SK-N-SH treated with all-trans-retinoic acid at 6 μM for 48 hours (cell line): ENCODE data around the gene FHIT.
A peak's percentile ranks its signal among the peaks of the same experiment; 100 is the strongest.

Source experiments
- ATAC-seq: fragments of 200-7000 bp; cut with Tn5 transposase; 3 replicates; pipeline ENCODE4 v1.9.1; 2020; ENCODE audit warnings: mild to moderate bottlenecking, moderate library complexity
- ARNTL ChIP-seq: fragments of 450-650 bp; formaldehyde crosslinking; IDR thresholded peaks from 2 replicates; pipeline ENCODE4 v1.5.0; 2020; ENCODE audit warnings: low read depth, mild to moderate bottlenecking, moderate library complexity, borderline replicate concordance
- BACH2 ChIP-seq: fragments of 250-450 bp; sonication (Bioruptor Pico); IDR thresholded peaks from 2 replicates; pipeline ENCODE4 v1.9.0; 2021; ENCODE audit warnings: mild to moderate bottlenecking, borderline replicate concordance
- CSDC2 ChIP-seq: fragments of 250-450 bp; sonication (Bioruptor Pico); IDR thresholded peaks from 2 replicates; pipeline ENCODE4 v1.5.0; 2020; ENCODE audit warnings: mild to moderate bottlenecking, moderate library complexity
- ESRRG ChIP-seq: fragments of 250-450 bp; sonication (Bioruptor Pico); IDR thresholded peaks from 2 replicates; pipeline ENCODE4 v1.6.1; 2021; ENCODE audit warnings: mild to moderate bottlenecking
- ISL1 ChIP-seq: fragments of 250-450 bp; sonication (Bioruptor Pico); IDR thresholded peaks from 2 replicates; pipeline ENCODE4 v2.1.2; 2022; ENCODE audit warnings: mild to moderate bottlenecking, moderate library complexity
- OSR1 ChIP-seq: fragments of 250-450 bp; sonication (Bioruptor Pico); IDR thresholded peaks from 2 replicates; pipeline ENCODE4 v1.8.0; 2022; ENCODE audit warnings: moderate library complexity, mild to moderate bottlenecking, inconsistent platforms
- RARB ChIP-seq: fragments of 250-450 bp; sonication (Bioruptor Pico); IDR thresholded peaks from 2 replicates; pipeline ENCODE4 v1.8.0; 2021; ENCODE audit warnings: mild to moderate bottlenecking, moderate library complexity
- SNAI2 ChIP-seq: fragments of 250-450 bp; sonication (Bioruptor Pico); IDR thresholded peaks from 2 replicates; pipeline ENCODE4 v1.5.0; 2020; ENCODE audit warnings: mild to moderate bottlenecking, moderate library complexity
- TCF4 ChIP-seq: fragments of 250-450 bp; sonication (Bioruptor Pico); IDR thresholded peaks from 2 replicates; pipeline ENCODE4 v1.8.0; 2021; ENCODE audit warnings: mild to moderate bottlenecking, moderate library complexity, borderline replicate concordance
- TOX ChIP-seq: fragments of 250-450 bp; sonication (Bioruptor Pico); IDR thresholded peaks from 2 replicates; pipeline ENCODE4 v1.8.0; 2021; ENCODE audit warnings: mild to moderate bottlenecking, moderate library complexity, borderline replicate concordance
- ZC3H10 ChIP-seq: fragments of 250-450 bp; sonication (Bioruptor Pico); IDR thresholded peaks from 2 replicates; pipeline ENCODE4 v1.5.1; 2021; ENCODE audit warnings: mild to moderate bottlenecking, moderate library complexity
- ZFP3 ChIP-seq: fragments of 250-450 bp; sonication (Bioruptor Pico); IDR thresholded peaks from 2 replicates; pipeline ENCODE4 v1.5.0; 2020; ENCODE audit warnings: mild to moderate bottlenecking, moderate library complexity
- ZFP30 ChIP-seq: fragments of 450-650 bp; formaldehyde crosslinking; IDR thresholded peaks from 2 replicates; pipeline ENCODE4 v1.5.0; 2022; ENCODE audit warnings: mild to moderate bottlenecking, moderate library complexity
- ZNF565 ChIP-seq: fragments of 450-650 bp; formaldehyde crosslinking; conservative IDR thresholded peaks from 2 replicates; pipeline ENCODE4 v1.5.0; 2020; ENCODE audit warnings: low read depth, mild to moderate bottlenecking, moderate library complexity
- ZNF8 ChIP-seq: fragments of 450-650 bp; formaldehyde crosslinking; IDR thresholded peaks from 2 replicates; pipeline ENCODE4 v1.5.0; 2020; ENCODE audit warnings: mild to moderate bottlenecking, moderate library complexity
- TF ChIP-seq, protein P1 (sequence below): fragments of 250-450 bp; sonication (Bioruptor Pico); IDR thresholded peaks from 2 replicates; pipeline ENCODE4 v1.5.0; 2020; ENCODE audit warnings: mild to moderate bottlenecking, moderate library complexity
- TF ChIP-seq, protein P2 (sequence below): fragments of 250-450 bp; sonication (Bioruptor Pico); IDR thresholded peaks from 2 replicates; pipeline ENCODE4 v1.8.0; 2021; ENCODE audit warnings: low read depth, mild to moderate bottlenecking, moderate library complexity, borderline replicate concordance
- TF ChIP-seq, protein P3 (sequence below): fragments of 250-450 bp; sonication (Bioruptor Pico); IDR thresholded peaks from 2 replicates; pipeline ENCODE4 v1.5.1; 2020; ENCODE audit warnings: low read depth, mild to moderate bottlenecking, moderate library complexity
- TF ChIP-seq, protein P4 (sequence below): fragments of 250-450 bp; sonication (Bioruptor Pico); IDR thresholded peaks from 2 replicates; pipeline ENCODE4 v1.8.0; 2020; ENCODE audit warnings: mild to moderate bottlenecking, moderate library complexity, borderline replicate concordance

FHIT gene

DNA sequence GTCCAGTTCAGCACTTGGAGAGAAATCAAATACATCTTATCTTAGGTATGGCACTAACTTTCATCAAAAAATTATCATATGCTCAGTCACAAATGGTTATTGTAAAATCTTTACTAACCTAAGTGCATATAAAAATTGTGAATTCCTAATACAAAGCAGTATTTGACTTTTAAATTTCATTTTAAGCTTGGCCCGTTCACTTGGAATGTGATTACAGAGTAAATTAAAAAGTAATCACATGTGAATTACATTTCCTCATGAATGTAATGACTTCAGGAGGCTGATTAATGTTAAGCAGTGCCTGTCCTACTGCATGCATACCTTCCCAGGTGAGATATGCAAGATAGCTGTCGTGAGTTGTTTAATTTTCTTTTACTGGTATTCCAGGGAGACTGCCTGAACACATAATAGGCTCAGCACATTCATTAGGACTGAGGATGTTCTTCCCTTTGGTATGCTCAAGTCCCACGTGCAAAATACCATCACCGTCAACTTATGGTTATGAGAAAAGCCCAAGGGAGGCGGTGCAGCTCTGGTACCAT is 1053.0 kb downstream of the FHIT start:
- TF ChIP-seq RARB (CRISPR knock-in tag): no peak
- peak; percentile 91 for TF ChIP-seq ISL1 (CRISPR knock-in tag)
- peak; percentile 25; the same call in 1 of the 2 replicates for TF ChIP-seq ZNF8 (CRISPR knock-in tag)
- TF ChIP-seq, protein P1, sequence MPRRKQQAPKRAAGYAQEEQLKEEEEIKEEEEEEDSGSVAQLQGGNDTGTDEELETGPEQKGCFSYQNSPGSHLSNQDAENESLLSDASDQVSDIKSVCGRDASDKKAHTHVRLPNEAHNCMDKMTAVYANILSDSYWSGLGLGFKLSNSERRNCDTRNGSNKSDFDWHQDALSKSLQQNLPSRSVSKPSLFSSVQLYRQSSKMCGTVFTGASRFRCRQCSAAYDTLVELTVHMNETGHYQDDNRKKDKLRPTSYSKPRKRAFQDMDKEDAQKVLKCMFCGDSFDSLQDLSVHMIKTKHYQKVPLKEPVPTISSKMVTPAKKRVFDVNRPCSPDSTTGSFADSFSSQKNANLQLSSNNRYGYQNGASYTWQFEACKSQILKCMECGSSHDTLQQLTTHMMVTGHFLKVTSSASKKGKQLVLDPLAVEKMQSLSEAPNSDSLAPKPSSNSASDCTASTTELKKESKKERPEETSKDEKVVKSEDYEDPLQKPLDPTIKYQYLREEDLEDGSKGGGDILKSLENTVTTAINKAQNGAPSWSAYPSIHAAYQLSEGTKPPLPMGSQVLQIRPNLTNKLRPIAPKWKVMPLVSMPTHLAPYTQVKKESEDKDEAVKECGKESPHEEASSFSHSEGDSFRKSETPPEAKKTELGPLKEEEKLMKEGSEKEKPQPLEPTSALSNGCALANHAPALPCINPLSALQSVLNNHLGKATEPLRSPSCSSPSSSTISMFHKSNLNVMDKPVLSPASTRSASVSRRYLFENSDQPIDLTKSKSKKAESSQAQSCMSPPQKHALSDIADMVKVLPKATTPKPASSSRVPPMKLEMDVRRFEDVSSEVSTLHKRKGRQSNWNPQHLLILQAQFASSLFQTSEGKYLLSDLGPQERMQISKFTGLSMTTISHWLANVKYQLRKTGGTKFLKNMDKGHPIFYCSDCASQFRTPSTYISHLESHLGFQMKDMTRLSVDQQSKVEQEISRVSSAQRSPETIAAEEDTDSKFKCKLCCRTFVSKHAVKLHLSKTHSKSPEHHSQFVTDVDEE: peak; percentile 43; the same call in 1 of the 2 replicates

DNA sequence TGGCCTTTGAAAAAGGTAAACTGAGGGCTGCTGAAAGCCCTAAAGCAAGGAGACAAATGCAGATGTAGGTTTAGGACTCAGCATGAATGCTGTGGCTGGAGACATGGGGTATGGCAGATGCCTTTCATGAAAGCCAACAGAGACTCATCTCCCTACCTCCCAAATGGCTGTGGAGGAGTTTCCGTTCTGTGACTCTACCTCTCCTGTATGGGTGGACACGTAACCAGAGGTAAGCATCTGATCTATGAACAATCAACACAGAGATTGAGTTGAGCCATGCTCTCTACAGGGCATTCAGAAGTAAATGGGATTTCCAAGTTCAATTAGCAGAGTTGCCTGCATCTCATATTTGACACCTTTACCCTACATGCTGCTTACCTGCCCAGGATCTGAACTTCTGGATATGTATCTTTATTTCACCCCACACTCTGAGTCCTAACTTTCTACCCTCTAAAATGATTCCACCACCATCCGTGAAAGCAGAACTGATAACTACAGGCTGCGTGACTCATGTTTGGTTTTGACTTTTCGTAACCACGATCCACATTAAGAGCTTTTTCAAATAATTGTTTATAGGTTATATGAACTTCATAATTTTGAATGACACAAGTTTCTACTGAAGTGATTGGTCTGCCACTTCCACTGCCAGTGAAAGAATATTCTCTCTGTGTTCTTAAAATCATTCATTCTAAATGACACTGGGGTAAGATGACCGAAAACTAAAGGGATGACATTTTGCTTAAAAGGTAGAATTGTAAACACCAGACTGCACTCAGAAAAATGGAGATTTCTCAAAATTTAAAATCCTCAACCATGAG is 1058.7 kb downstream of the FHIT start:
- no peak for ATAC-seq
- TF ChIP-seq, protein P2, sequence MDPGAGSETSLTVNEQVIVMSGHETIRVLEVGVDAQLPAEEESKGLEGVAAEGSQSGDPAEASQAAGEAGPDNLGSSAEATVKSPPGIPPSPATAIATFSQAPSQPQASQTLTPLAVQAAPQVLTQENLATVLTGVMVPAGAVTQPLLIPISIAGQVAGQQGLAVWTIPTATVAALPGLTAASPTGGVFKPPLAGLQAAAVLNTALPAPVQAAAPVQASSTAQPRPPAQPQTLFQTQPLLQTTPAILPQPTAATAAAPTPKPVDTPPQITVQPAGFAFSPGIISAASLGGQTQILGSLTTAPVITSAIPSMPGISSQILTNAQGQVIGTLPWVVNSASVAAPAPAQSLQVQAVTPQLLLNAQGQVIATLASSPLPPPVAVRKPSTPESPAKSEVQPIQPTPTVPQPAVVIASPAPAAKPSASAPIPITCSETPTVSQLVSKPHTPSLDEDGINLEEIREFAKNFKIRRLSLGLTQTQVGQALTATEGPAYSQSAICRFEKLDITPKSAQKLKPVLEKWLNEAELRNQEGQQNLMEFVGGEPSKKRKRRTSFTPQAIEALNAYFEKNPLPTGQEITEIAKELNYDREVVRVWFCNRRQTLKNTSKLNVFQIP (CRISPR knock-in tag): no peak
- no peak for TF ChIP-seq TOX (CRISPR knock-in tag)
- TF ChIP-seq ARNTL (CRISPR knock-in tag): no peak
- no peak for TF ChIP-seq ESRRG (CRISPR knock-in tag)
- TF ChIP-seq ZC3H10: no peak
- TF ChIP-seq TCF4: no peak
- TF ChIP-seq, protein P3, sequence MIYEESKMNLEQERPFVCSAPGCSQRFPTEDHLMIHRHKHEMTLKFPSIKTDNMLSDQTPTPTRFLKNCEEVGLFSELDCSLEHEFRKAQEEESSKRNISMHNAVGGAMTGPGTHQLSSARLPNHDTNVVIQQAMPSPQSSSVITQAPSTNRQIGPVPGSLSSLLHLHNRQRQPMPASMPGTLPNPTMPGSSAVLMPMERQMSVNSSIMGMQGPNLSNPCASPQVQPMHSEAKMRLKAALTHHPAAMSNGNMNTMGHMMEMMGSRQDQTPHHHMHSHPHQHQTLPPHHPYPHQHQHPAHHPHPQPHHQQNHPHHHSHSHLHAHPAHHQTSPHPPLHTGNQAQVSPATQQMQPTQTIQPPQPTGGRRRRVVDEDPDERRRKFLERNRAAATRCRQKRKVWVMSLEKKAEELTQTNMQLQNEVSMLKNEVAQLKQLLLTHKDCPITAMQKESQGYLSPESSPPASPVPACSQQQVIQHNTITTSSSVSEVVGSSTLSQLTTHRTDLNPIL: no peak
- TF ChIP-seq, protein P4, sequence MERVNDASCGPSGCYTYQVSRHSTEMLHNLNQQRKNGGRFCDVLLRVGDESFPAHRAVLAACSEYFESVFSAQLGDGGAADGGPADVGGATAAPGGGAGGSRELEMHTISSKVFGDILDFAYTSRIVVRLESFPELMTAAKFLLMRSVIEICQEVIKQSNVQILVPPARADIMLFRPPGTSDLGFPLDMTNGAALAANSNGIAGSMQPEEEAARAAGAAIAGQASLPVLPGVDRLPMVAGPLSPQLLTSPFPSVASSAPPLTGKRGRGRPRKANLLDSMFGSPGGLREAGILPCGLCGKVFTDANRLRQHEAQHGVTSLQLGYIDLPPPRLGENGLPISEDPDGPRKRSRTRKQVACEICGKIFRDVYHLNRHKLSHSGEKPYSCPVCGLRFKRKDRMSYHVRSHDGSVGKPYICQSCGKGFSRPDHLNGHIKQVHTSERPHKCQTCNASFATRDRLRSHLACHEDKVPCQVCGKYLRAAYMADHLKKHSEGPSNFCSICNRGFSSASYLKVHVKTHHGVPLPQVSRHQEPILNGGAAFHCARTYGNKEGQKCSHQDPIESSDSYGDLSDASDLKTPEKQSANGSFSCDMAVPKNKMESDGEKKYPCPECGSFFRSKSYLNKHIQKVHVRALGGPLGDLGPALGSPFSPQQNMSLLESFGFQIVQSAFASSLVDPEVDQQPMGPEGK: no peak
- no peak for TF ChIP-seq CSDC2 (CRISPR knock-in tag)
- TF ChIP-seq SNAI2 (CRISPR knock-in tag): no peak
- no peak for TF ChIP-seq ZNF565 (CRISPR knock-in tag)
- TF ChIP-seq ZFP3: no peak
- TF ChIP-seq BACH2 (CRISPR knock-in tag): no peak
- no peak for TF ChIP-seq OSR1
- TF ChIP-seq, protein P1: no peak
- TF ChIP-seq ISL1 (CRISPR knock-in tag): no peak

More for the DNA sequence above, 1053.0 kb downstream of the FHIT start:
- no peak for ATAC-seq

DNA sequence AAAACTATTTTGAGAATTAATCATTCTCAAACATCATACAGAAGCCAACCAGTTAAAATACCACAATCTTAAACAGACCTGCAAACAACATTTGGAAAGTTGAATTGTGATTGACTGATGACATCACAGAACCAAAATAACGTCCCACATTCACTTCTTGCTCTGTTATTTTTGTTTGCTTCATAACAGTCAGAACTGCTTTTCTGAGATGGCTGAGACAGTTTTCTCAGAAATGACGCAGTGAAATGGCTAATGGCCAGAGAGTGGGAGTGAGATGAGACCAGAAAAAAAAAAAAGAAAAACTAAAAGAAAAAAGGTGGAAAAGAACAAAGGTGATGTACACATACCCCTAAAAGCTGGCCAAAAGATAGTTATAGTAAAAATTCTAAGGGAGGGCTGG is 1061.2 kb downstream of the FHIT start:
- ATAC-seq: no peak
- TF ChIP-seq ARNTL (CRISPR knock-in tag): no peak
- no peak for TF ChIP-seq ESRRG (CRISPR knock-in tag)
- no peak for TF ChIP-seq SNAI2 (CRISPR knock-in tag)
- no peak for TF ChIP-seq RARB (CRISPR knock-in tag)
- TF ChIP-seq BACH2 (CRISPR knock-in tag): no peak
- TF ChIP-seq, protein P1: no peak
- TF ChIP-seq, protein P3: no peak
- TF ChIP-seq CSDC2 (CRISPR knock-in tag): no peak
- no peak for TF ChIP-seq OSR1
- TF ChIP-seq ZFP30 (CRISPR knock-in tag): no peak
- no peak for TF ChIP-seq TOX (CRISPR knock-in tag)
- no peak for TF ChIP-seq ISL1 (CRISPR knock-in tag)
- TF ChIP-seq ZNF8 (CRISPR knock-in tag): no peak
